GM19238 (cell line): ENCODE results near the gene MAGI1.

Experiments
- DNase-seq: peaks from one replicate; pipeline ENCODE4 v3.0.0; 2011; ENCODE audit warnings: low spot score; ENCODE audit not compliant: insufficient read length

MAGI1 gene

GRCh38 chr3:65974509-65974908 lies 64.2 kb downstream of the MAGI1 start:
- DNase-seq, result no peak

DNA sequence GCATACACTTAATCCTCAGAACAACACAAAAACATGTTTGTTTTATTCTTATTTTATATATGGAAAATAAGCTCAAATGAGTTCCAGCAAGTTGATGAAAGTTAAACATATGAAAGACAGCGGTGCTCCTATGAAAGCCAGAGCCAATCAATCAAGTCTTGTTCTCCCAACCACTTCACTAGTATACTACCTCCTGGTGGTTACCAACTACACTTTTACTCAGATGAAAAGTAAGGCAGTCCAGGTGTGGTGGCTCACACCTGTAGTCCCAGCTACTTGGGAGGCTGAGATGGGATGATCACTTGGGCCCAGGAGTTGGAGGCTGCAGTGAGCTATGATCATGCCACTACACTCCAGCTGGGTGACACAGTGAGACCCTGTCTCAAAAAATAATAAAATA lies 66.0 kb downstream of the MAGI1 start:
- no peak for DNase-seq

- no peak for DNase-seq
Measured at GRCh38 chr3:65971293-65972252, 67.1 kb downstream of the MAGI1 start.

- no peak for DNase-seq
Measured at GRCh38 chr3:65968996-65969395, 69.7 kb downstream of the MAGI1 start.

DNA sequence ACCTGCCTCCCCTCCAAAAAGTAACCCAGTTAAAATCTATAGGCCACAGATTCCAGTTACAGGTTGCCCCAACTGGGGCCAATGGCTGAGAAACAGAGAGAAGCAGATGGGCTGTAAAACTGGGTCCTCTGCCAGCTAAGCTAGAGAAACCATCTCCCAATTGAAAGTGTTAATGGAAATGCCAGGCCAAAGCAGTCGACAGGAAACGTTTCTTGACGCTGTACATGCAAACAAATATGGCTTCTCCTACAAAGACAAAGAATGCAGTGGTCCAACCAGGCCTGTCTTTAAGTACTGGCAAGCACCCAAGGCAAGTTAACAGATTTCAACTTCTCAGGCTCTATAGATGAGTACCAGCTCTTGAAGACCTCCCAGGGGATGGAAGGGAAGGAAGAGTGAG lies 71.3 kb downstream of the MAGI1 start:
- no peak for DNase-seq

DNA sequence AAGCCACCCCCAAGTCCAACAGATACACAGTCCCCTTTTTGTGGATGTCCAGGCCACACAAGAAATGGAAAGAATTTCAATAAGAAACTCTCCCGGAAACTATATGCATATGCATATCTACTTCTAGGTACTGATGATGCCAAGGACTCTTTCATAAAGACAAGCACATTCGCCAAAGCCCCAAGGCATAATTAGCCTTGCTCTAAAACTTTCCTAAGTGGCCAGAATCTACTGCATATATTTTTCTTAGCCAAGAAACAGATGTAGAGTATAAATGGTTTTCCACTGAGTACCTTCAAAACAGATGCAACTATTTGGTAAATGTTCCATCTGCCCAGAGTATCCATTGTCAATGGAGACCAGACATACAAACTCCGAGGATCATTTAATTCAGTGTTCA lies 73.9 kb downstream of the MAGI1 start:
- no peak for DNase-seq

GRCh38 chr3:65963787-65964677 lies 74.7 kb downstream of the MAGI1 start:
- DNase-seq, result no peak

DNA sequence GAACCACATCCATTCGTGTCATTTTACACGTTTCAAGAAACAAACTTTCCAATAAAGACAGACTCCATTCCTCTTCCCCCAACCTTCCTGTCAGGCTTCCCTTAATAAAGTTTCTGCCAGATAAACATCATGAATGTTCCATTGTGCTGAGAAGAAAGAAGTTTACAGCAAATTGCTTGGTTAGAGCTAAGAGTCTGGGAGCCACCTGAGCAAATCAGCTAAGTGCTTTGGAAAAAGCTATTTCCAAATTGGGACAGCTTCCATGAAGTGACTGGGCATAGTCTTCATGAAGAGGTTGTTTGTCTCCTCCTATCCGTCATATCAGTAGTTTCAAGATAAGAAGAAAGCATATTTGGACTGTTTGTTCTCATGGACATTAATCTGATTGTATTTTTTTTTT lies 77.0 kb downstream of the MAGI1 start:
- no peak for DNase-seq

GRCh38 chr3:65961128-65961527 lies 77.6 kb downstream of the MAGI1 start:
- DNase-seq, result no peak

DNA sequence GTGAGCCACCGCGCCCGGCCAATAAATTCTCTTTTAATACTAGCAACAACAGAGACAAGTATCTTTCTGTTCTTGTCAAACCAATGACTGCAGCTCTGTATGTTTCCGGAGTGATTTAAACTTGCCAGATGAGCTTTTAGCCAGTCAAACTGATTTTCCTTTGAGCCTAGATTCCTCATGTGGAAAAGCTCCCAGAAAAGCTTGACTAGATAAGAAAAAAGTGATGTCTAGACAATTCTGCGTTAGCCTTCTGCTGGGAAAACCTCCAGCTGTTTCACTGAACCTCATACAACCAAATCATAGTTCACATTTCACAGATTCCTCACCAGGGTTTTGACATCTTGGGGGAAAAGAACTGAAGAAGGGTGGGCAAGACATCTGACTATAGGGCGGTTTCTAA lies 78.6 kb downstream of the MAGI1 start:
- DNase-seq, result no peak

DNA sequence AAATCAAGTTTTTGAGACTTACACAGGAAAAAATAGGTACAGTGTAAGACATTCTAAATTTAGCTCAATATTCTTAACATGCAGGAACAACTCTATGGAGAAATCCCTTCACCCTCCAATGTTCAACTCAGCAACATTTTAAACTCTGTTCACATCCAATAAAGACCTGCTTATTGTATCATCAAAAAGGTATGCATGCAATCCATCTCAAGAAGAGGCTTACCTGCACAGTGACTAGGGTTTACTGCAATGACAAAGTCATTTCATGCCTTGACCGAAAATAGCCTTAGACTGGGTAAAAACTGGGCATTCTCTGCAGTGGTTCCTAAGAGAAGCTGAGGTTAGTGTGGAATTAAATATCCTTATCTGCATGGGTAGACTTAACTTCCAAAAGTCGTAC lies 80.5 kb downstream of the MAGI1 start:
- no peak for DNase-seq

- no peak for DNase-seq
Measured at GRCh38 chr3:65955792-65956477, 82.8 kb downstream of the MAGI1 start.

DNA sequence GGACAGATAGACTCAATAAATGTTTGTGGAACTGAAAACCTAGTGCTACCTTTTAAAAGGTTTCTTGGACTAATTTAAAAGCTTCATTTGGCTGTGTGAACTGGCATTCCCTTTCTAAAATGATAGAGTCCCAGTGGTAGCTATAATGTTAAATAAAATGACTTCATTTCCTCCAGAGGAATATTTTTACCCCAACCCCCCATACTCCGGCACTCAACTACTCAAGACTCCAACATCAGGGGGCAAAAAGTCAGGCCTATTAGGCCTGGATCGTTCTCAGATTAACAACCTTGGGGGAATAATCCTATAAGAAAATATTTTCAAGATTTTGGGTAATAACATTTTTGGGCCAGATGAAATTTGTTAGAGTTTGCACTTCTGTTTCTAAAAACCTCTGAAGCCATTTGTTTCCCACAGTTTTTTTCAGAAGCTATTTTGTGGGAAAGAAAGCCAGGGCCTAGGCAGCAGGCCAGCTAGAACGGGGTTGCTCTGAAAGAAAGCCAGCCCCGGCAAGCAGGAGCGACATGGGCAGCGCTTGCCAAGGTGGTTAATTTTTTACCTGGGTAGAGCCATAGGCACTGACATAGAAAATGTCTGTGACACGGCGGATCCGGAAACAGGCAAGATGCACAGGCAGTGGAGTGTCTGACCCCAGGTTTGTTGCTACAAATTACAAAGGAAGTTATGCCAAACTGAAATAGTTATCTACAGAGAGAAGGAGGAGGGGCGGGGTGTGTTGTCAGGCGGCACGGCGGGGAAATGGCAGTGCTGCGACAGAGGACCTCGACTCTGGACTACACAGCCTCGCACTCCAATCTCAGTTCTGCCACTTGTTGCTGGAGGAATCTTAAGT lies 84.6 kb downstream of the MAGI1 start:
- no peak for DNase-seq

DNA sequence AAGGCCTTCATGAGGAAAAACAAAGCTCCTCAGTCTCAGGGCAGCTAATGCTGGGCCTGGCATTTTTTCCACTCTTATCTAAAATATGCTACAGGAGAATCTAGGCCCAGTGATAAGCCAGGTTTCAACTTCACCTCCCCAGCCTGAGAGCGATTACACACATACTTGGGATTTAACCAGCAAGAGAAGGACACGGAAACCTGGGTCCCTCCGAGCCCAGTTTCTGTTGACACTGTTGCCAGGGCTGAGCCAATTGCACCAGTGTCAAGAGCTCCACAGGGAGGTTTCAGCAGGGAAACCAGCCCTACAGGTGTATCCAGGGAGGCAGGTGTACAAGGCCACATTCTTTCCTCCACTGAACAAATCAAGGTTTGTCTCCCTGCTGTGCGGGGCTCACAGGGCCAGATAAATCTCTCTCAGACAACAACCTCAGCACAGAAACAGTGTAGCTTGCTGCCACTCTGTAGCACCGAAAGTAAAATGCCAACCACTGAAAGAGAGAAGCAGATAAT lies 85.4 kb downstream of the MAGI1 start:
- DNase-seq, result no peak

DNA sequence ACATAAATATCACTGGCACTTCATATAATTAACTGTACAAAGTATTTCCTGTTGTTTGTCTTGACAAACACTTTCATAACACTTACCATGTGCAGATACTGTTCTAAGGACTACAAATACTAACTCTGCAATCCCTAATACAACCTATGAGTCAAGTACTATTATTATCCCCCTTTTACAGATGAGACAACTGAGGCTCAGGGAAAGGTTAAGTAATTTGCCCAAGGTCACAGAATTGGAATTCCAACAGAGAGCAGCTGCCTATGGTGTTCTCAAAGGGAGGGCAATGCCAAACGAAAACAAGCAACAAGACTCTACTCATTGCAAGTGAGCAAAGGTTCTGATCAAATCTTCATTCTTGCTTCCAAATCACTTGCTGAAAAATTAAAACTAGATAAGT lies 85.9 kb downstream of the MAGI1 start:
- DNase-seq, result no peak

DNA sequence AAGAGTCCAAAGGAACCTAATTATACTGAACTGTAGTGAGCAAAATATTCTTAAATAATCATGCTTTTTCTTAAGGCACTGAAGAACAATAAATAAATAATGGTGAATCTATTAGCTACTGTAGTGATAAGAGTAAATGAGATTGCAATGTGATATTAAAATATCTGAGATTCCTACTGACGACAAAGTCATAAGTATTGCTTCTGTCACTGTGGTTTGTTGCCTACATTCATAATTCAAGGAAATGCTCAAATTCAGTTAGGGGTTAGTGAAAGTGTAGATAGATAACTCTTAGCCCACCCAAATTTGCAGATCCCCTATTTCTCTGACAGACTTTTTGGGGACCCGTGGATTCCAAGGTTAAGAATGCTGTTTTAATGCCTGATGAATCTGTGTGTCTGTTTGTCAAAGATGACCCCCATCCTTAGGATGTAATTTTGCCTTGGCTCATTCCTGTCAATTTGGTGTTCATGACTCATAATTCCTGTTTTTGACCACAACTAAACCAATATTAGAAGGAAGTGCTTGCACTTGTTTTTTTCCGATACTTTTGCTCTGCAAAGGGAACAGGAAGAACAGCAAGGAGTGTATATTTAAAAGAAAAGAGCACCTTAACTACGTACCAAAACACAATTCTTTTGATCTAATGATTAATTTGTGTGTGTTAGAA lies 86.7 kb downstream of the MAGI1 start:
- no peak for DNase-seq

- DNase-seq, result no peak
Measured at GRCh38 chr3:65950340-65951326, 88.1 kb downstream of the MAGI1 start.

DNA sequence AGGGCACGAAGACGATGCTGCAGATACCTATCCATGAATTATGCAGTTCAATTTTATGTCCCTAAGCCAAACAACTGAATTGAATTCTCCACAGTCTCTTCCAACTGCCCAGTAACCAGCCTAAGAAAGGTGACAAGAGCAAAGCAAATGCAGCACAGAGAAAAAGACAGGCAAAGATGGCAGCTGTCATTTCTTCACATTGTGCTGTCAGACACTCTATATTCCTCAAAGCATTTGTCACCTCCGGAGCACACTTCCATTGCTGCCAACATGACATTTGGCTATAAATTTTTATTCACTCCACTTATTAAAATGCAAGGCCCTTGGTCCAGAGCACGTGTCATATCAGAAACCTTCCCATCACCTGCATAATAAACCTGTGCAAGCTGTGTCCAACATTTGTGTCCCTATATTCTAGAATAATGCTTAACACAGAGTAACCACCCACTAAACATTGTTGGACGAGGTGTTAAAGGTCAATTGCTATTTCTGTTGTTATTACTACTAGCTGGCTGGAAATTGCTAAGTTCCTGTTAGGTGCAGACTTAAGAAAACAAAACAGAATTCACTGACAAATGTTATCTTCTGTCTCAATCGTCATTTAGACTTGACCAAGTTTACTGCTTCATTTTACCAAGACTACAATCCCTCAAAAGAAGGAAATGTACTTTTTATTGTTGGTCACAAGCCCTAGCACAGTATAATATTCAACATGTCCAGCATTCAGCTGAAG lies 89.7 kb downstream of the MAGI1 start:
- no peak for DNase-seq
